NB4 (cell line): ENCODE measurements around the gene TBCK.

Experiments
- CTCF ChIP-seq: IDR thresholded peaks from one replicate; pipeline ENCODE4 v1.5.1; 2012; ENCODE audit warnings: low read depth, low read length
- MAX ChIP-seq: IDR thresholded peaks from 2 replicates; pipeline ENCODE4 v1.6.1; 2011; ENCODE audit warnings: low read depth, low read length

- TF ChIP-seq MAX (no peak), CTCF (no peak)
Observed at GRCh38 chr4:106021737-106022410, 294.1 kb downstream of the TBCK start.
